Cardiac septum (tissue), 1 donor: Measurements from ENCODE around the gene PSMG4. TPM values are rescaled to one million over a fixed set of nuclear protein-coding genes. Genes with fewer than 3 reads are reported as not detected.
"Not testable (repeated sequence)": the region's sequence is repeated elsewhere in the genome, so short reads cannot be mapped to it uniquely, and the experiment has no call there.

Experiments used
- DNase-seq: peaks from one replicate; pipeline ENCODE4 v3.0.0-alpha.2; 2020; ENCODE audit warnings: low spot score
- intact Hi-C: fragments of 100-400 bp; cut with DNase I; formaldehyde crosslinking; loops from one replicate; pipeline ENCODE4 v1.14.0; 2022
- total RNA-seq: library from RNA; stranded (reverse); fragmentation: NEBNext Ultra II Directional; extraction: Animal tissue kit (Norgen Biotek cat#: 25700); gene quantifications from one replicate; pipeline ENCODE4 v1.2.1, GENCODE V29; 2021
- donor health status: DM: no; HTN: no; CAD: no.

Gene PSMG4
- total RNA-seq, 1 donor from 2014 or later: 8.8 TPM

DNA sequence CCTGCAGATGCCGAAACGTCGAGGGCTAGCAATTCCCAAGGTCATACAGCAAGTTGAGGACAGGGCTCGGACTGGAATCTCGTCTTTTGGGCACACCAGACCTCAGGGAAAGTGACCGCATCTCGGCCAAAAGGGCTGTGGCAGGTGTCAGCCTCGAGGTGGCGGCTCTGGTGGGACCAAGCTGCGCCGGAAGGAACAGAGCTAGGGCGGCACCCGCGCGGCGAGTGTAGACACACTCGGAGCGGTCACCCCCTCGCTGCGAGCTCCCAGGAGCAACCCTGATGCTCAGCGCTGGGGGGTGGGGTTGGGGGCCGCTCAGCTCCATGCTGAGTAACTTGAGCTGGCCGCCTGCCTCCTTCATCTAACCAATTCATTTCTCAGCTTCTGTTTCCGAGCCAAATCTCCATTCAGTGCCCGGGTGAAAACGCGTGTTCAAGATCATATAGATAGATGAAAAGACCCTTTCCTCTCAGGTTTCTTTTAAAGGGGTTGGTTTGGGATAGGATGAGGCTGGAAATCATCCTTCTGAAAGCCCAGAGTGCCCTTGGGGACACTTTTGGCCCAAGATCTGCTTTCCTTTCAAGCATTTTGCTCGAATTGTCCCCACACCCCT, 29.1 kb upstream of the PSMG4 start:
- intact Hi-C loops: no loop called here
- DNase-seq: no peak

DNA sequence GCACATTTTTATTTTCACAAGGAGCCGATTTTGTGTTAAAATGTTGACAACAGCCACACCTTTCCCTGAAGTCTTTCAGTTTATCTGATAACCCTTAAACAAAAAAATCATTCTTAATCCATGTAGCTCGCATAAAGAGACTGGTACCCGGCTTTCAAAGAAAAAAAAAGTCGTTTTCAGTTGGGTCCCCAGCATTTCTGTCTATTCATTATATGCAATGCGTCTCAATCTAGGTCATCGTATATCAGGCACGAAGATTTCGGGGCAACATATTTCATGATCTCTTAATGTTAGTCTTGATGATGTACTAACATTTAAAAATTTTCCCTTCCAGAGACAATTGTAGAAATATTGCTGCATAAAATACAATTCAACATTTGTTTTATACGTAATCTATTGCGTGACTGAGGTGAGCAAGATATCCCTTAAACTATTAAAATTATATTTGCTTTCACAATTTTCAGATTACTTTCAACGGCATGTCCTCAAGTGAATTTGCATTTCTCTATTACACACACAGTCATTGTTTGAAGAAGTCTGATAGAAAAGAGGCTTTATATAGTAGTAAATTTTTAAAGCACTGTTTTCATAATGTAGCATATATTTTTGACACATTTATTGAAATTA, 28.4 kb upstream of the PSMG4 start:
- no peak for DNase-seq
- intact Hi-C loops: no loop called here

DNA sequence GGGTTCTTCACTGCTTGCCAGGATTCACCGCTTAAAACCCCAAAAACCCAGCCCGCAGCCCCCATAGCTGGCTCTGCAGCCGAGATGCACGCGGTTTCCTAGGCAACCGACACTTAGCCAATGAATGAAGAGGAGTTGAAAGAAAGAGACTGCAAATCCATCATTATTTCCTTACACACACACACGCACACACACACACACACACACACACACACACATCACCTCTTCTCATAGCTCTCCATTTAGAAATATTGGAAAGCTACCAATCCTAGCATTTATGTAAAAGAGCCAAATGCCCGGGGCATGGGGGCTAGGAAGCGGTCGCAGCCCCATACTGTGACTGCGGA, 27.9 kb upstream of the PSMG4 start:
- intact Hi-C loops: no loop called here

DNA sequence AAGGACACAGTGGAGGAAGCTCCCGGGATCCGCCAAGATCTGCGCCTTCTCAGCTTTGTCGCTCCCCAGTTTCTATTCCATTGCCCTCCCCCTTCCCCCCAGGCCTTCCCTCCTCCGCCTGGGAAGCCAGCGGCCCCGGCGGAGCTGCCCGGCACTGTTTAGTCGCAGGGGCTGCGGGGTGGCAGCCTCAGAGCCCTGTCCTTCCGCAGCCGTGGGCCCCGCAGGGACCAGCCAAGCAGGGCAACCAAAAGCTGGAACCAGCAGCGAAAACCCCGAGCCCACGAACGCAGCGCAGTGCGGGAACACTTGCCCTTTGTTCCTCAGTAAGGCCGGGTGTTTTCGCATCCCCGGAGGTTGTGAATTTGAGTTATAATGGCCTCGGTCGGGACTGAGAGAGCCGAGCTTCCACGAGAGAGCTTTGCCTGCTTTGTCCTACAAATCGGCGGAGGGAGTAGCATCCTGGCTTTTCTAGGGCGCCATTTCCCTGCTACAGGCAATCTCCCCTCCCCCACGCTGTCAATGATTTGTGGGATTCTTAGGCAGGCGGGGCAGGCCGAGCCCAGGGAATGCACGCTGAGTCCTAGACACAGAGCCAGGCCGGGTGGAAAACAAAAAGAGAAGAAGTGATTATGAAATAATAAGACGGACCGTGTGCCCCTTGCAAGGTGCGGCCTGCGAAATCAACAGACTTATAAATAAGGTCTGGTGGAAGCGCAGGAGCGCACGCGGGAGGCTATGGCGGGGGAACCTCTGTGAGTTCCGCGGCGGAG, 27.3 kb upstream of the PSMG4 start:
- no peak for DNase-seq
- intact Hi-C loops: no loop called here

More for the DNA sequence above, 27.9 kb upstream of the PSMG4 start:
- DNase-seq: no peak

DNA sequence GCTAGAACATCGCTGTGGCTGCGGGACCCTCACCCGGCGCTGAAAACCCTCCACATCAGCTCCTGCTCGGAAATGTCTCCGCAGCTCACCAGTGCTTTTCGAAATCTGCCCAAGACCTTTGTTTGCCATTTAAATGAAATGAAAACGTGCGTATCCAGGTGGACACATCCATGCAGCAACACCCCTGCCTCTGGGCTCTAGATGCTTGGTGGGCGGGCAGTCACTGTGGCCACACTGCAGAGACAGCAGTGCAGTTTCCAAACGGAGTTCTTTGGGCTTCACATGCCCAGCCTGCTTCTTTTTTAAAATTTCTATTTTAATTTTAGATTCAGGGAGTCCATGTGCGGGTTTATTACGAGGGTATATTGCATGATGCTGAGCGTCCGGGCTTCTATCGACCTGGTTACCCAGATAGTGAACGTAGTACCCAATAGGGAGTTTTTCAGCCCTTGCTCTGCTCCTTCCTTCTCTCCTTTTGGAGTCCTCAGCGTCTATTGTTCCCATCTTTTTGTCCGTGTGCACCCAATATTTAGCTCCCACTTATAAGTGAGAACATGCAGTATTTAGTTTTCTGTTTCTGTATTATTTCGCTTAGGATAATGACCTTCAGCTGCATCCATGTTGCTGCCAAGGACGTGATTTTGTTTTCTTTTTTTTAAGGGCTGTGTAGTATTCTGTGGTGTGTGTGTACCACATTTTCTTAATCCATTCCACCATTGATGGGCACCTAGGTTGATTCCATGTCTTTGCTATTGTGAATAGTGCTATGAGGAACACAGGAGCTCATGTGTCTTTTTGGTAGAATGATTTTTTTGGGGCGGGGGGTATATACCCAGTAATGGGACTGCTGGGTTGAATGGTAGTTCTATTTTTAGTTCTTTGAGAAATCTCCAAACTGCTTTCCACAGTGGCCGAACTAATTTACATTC, 26.5 kb upstream of the PSMG4 start:
- DNase-seq: no peak
- intact Hi-C loops: no loop called here

DNA sequence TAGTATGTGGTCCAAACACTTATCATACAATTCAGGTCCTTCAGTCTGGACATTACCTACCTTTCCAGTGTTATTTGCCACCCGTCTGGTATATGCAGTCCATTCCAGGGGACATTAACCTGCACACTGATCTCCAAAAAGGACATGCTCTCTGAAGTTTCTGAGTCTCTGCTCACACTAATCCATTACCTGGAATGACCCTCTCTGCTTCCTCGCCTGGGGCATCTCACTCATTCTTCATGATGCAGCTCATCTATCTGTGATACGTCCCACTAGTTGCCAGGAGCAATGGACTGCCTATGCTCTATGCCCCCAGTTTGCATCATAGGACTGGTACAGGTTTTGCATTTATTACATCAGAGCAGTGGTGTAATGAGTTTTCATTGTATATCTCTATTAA, 25.4 kb upstream of the PSMG4 start:
- DNase-seq: no peak
- intact Hi-C loops: no loop called here

DNA sequence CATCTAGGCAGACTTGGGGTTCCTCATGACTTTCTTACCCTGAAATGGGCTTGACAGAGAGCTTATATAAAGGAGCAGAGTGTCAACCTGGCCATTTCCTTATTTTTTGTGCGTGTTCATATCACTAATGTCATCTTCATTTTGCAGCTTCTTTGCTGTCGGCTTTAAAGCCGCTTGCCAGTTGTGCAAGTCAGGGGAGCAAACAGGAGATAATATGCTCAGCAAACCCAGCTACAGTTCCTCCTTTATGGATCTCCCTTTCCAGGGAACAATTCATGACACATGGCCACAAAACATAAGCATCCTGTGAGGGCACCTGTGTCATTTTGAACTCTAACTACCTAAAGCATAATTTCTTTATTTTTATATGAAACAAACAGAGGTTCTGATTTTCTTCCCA, 24.8 kb upstream of the PSMG4 start:
- DNase-seq: no peak
- intact Hi-C loops: no loop called here

DNA sequence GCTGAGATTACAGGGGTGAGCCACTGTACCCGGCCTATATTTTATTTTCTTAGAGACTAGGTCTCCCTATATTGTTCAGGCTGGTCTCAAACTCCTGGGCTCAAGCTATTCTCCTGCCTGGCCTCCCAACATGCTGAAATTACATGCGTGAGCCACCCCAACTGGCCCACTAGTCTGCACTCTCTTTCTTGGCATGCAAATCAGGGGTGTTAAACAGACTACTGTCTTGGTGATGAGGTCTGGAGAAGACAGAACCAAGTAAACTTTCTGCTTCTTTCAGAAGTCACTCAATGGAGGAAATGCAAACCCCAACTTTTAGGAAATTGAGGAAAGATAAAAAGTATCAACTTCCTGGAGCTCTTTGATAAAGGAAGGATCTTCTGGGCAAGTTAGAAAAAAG, 23.3 kb upstream of the PSMG4 start:
- DNase-seq: no peak
- intact Hi-C loops: no loop called here

DNA sequence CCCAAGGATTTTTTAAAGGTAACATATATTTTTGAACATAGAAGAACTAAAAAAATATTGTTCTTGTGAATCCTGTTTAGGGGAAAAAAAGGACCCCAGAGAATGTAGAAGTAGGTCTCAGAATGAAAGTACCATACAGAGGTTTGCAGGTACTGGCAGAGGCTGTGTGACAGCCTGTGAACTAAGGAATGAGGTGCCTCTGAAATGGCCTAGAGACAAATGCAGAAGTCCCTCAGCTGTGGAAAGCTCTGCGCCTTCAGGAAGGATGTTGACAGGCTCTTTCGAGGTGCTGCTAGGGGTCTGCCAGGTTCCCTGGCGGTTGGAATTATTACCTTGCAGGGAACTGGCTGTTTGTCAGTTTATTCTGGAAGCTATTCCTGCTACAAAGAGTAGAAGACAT, 22.7 kb upstream of the PSMG4 start:
- intact Hi-C loops: no loop called here
- DNase-seq: no peak

DNA sequence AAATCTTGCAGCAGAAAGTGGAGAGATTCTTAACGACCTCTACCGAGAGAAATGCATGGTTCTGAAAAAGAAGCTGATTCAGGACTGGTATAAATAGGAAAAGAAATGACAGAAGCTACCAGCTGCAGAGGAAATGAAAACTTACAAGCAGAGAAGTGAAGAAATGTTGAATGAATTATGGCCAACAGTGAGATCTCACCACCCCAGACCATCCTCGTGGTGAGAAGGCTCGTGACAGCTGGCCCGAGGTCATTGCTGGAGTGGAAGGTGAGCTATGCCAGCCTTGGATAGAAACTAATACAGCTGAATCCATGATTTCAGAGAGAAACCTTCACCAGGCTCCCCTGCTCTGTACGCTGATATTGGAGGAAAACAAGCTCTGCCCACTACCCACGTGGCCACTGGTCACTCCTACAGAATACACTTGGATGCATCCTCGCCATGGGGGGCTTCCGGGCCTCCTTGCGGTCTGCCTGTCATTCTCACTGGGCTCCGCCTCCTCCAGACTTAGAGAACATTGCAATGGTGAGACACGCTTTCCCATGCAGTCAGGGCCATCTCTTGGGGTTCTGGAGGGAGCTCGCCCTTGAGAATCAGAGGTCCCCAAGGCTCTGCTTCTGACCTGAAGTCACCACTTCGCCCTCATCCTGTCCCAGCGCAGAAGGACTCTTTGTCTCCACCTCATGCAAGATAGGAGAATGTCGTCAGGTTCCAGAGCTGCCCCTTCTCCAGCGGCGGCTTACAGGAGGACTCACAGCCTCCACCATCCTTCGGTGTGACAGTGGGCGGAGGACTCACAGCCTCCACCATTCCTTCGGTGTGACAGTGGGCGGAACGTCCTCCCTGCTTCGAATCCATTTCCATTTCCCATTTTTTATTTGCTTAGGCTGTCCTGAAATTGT, 20.7 kb upstream of the PSMG4 start:
- intact Hi-C loops: no loop called here

DNA sequence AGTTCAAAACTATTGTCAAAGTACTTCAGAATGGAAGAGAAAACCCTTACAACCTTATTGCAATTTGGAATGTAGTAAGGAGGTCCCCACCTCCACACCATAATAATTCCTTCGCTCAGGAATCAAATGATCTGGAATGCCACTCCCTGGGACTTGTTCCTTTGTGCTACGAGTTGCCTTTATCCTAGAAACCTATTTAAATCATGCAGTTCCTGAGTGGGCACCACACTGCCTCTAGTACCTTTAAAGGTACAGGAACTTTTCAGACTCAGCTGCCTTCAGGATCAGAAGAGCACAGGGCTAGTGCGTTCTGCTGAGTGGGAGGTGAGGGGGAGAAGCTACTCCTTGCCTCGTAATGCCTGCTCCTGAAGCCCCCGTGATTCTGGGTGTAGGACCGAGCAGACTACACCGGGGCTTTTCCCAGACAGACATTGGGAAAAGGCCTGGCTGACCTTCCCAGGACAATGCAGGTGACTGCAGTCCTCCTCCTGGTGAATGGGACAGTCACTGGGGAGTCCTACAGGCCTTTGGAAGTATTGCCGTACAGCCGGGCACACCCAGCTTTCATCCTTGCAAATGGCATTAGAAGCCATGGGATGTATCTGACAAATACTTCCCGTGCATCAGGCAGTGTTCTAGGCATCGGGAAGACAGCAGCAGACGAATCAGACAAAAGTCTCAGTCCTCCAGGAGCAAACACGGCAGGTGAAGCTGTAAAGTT, 19.5 kb upstream of the PSMG4 start:
- DNase-seq: no peak
- intact Hi-C loops: no loop called here

More for the DNA sequence above, 20.7 kb upstream of the PSMG4 start:
- no peak for DNase-seq

DNA sequence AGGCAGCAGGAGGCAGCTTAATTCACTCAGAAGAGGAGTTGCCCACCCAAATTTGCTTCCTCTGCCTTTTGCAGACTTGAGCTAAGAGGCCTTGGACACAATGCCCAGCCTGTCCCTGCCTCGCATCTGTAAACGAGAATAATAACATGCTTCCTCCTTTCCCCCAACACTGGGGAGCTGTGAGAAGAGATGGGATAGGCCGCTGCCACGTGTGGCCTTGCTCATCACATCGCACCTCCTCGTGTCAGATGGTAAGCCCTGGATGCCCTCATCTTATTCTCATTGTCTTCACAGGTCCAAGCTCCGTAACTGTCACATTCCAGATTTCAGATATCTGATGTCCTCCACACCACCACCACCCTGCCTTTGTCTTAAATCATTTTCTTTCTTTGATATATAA, 18.2 kb upstream of the PSMG4 start:
- DNase-seq: no peak
- intact Hi-C loops: no loop called here

DNA sequence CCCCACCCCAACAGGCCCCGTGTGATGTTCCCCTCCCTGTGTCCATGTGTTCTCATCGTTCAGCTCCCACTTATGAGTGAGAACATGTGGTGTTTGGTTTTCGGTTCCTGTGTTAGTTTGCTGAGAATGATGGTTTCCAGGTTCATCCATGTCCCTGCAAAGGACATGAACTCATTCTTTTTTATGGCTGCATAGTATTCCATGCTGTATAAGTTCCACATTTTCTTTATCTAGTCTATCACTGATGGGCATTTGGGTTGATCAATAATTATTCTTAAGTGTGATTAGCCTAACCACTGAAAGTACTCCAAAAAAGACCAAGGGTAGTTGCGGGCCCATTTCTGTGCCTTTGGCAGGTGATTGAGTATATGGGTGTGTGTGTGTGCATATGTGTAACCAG, 17.0 kb upstream of the PSMG4 start:
- intact Hi-C loops: not testable (repeated sequence)

DNA sequence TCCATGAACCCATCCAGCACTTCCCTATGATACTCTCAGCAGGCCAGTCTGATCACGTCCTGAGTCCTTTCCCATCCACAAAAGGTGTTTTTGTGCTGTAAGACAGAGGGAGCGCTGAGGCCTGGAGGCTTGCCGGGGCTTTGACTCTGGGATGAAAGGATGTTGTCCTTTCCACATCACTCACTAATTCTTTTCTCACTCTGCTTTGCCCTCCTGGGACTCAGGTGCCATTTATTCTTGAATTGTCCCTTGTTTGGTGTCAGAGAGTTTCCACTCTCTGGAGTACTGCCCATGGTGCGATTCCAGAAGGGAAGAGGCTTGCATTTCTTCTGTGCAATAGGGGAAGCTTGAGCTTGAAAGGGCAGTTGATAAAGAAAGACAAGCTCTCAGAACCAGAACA, 16.0 kb upstream of the PSMG4 start:
- intact Hi-C loops: no loop called here
- no peak for DNase-seq

More for the DNA sequence above, 17.0 kb upstream of the PSMG4 start:
- DNase-seq: not testable (repeated sequence)

DNA sequence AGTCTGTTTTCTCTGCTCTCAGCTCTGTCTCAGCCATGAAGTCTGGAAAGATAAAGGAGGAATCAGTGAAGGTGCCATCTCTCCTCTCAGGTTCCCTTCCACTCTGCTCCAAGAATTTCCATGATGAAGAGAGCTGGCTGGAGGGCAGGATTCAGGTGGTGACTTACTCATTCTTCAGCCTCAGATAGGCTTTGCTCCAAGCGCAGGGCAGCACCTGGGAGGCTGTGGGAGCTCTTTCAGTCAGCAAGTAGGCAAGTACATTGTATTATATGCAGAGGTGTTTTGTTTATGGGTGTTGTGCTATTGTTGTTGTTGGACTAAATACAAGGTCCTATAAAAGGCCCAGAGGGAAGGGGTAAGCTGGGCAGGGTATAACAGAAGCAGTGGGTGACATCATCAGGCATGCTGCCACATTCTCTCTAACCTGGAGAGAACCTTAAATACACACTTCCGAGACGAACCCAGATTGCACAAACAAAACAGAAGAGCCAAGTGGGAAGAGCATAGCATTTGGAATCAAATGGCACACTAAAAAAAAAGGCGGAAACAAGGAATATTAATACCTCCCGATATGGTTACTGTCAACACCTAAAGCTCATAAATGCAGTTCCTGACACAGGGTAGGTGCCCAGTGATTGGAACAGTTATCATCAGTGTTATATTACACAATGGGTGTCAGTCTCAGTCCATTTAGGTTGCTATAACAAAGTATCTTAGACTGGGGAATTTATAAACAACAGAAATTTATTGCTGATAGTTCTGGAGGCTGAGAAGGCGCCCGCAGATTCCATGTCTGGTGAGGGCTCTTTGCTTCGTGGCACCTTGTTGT, 14.5 kb upstream of the PSMG4 start:
- intact Hi-C loops: no loop called here
- no peak for DNase-seq

DNA sequence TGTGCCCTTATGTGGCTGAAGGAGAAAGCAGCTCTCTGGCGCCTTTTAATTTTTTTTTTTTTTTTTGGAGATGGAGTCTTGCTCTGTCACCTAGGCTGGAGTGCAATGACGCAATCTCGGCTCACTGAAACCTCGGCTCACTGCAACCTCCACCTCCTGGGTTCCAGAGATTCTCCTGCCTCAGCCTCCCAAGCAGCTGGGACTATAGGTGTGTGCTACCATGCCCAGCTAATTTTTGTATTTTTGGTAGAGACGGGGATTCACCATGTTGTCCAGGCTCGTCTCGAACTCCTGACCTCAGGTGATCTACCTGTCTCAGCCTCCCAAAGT, 13.9 kb upstream of the PSMG4 start:
- DNase-seq, intact Hi-C loops: not testable (repeated sequence)

DNA sequence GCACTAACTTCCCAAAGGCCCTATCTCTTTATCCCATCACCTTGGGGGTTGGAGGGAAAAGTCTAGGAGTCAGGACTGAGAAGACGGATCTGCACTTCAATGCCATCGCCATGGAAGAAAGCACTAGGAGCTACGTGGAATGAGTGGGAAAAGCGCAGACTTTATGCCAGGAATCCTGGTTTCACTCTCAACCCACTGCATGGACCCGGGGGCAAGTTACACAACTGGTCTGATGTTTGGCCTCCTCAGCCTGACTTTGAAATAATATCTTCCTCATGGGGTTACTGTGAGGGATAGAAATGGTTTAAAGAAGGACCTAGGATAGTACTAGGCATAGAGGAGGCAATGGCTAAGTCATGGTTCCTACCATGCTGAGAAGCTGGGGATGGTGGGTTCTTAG, 13.5 kb upstream of the PSMG4 start:
- intact Hi-C loops: no loop called here
- DNase-seq: no peak
